GM12892 (cell line): ENCODE results near the gene ZNF697.

Source experiments
- DNase-seq: peaks from one replicate; pipeline ENCODE4 v3.0.0; 2011; ENCODE audit not compliant: insufficient read length
- FAIRE-seq: peaks from 2 replicates; lab custom pipeline; 2011; peaks lifted over from hg19 to GRCh38; lab: Jason Lieb, UNC
- POLR2A ChIP-seq: IDR thresholded peaks from 2 replicates; pipeline ENCODE4 v1.6.1; 2011; ENCODE audit warnings: low read depth, low read length, control low read depth
- POLR2AphosphoS5 ChIP-seq: IDR thresholded peaks from 2 replicates; pipeline ENCODE4 v1.6.1; 2011; ENCODE audit warnings: low read depth, low read length, control low read depth
- TAF1 ChIP-seq: IDR thresholded peaks from 2 replicates; pipeline ENCODE4 v1.6.1; 2011; ENCODE audit warnings: low read depth, mild to moderate bottlenecking, control low read depth, low read length, borderline replicate concordance

ZNF697 gene

DNA sequence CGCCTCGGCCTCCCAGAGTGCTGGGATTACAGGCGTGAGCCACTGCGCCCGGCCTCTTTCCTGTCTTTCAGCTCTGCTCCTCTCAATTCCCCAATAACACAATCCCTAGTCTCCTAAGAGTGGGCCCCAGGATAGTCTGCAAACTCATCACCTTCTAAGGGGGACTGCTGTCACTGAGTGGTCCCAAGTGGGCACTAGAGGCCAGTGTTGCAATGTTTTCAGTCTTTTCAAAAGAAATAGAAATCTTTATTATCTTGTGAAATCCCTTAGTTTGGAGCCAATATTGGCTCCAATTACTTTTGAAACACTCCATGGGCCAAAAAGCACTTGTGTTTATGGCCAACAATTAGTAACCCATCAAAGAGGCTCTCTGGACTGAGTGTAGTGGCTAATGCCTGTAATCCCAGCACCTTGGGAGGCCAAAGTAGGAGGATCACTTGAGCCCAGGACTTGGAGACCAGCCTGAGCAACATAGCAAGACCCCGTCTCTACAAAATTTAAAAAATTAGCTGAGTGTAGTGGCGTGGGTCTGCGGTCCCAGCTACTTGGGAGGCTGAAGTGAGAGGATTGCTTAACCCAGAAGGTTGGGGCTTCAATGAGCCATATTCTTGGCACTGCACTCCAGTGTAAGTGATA, 28.6 kb upstream of the ZNF697 start:
- TF ChIP-seq POLR2A = no peak
- no peak for TF ChIP-seq TAF1
- TF ChIP-seq POLR2AphosphoS5 = no peak
- DNase-seq (no peak), FAIRE-seq (no peak)

DNA sequence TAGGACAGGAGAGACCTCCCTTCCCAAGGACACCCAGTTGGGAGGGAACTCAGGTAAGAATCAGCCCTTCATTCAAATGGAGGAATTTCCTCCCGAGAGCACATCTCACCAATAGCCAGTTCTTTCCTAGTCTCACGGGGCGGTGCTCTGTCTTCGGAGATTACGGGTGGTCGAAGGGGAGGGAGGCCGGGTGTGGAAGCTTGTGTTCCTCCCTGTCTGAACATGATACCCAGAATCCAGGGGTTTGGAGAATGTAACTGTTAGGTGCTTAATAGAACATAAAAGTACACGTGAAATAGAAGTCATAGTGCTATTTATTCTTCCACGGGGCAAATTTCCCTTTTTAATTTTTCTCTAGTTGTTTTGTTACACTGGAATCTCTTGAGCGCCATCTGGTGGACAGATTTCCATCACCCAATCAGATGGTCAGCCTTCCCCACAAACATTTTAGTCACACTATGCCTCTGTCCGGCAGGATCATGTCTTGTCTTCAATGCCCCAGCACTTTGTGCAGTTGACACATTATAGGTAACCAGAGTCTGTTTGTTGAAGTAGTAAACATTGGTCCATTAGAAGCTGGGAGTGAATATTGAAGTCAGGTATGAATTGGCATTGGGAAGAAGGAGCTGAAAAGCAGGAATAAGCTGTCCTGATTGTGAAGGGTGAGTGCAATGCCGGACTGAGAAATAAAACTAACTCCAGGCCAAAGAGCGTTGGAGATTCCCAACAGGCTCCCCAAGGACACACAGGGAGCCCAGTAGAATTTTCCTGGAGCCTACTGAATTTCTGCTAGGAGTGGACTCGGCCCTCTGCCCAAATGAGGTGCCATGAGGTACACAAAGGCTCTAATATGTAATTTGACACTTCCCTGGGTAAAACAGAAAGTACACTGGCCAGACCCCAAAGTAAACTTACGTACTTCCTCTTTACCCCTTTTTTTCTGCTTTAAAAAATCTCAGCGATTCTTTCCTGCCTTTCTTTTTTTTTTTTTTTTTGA, 27.6 kb upstream of the ZNF697 start:
- FAIRE-seq (peak; percentile 93), DNase-seq (peak; percentile 36)
- TF ChIP-seq POLR2AphosphoS5 = no peak
- TF ChIP-seq TAF1 = no peak
- no peak for TF ChIP-seq POLR2A

GRCh38 chr1:119674835-119675289, 26.8 kb upstream of the ZNF697 start:
- peak; percentile 54 for FAIRE-seq
- no peak for DNase-seq
- TF ChIP-seq POLR2A (no peak), TAF1 (no peak), POLR2AphosphoS5 (no peak)

GRCh38 chr1:119674111-119674526, 26.1 kb upstream of the ZNF697 start:
- DNase-seq = no peak
- no peak for FAIRE-seq
- no peak for TF ChIP-seq POLR2AphosphoS5

DNA sequence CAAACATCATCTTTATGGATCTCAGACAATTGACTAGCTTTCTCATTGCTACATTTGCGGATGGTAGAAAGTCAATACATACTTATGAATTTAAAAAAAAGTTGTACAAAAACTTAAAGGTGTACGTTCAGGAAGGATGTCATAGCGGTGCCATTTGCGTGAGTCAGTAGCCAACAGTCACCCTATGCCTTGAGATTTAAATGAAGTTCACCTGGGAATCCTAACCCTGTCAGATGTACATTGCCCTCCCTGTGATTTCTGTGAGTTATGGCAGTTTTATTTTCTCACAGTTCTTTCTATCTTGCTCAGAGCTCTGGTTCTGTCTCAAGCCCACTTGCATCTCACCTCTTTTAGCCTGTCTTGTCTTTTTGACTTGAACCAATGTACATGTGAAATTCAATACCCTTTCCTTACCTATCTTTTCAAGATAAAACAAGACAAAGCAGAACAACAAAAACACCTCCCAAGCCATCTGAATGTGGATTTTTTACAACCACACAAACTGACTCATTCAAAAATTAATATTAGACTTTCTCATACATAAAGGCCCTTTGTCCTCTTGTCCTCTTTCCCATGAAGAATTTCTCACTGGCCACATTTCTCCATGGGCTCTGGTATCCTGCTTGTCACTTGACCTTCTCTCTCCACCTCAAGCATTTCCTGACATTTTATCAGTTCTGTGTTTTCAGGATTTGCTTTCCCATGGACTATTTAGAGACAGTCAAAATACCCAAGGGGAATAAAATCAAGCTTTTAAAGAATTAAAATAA, 25.3 kb upstream of the ZNF697 start:
- DNase-seq = no peak
- no peak for TF ChIP-seq TAF1
- TF ChIP-seq POLR2A = no peak
- TF ChIP-seq POLR2AphosphoS5 = no peak
- no peak for FAIRE-seq

GRCh38 chr1:119670898-119671297, 22.8 kb upstream of the ZNF697 start:
- TF ChIP-seq TAF1 (no peak), POLR2A (no peak), POLR2AphosphoS5 (no peak)
- FAIRE-seq (no peak), DNase-seq (no peak)

- TF ChIP-seq POLR2A (no peak), POLR2AphosphoS5 (no peak), TAF1 (no peak)
- FAIRE-seq (no peak), DNase-seq (no peak)
Measured at GRCh38 chr1:119667173-119667572, 19.1 kb upstream of the ZNF697 start.

GRCh38 chr1:119664067-119664466, 16.0 kb upstream of the ZNF697 start:
- TF ChIP-seq TAF1 (no peak), POLR2AphosphoS5 (no peak), POLR2A (no peak)
- DNase-seq (no peak), FAIRE-seq (no peak)

DNA sequence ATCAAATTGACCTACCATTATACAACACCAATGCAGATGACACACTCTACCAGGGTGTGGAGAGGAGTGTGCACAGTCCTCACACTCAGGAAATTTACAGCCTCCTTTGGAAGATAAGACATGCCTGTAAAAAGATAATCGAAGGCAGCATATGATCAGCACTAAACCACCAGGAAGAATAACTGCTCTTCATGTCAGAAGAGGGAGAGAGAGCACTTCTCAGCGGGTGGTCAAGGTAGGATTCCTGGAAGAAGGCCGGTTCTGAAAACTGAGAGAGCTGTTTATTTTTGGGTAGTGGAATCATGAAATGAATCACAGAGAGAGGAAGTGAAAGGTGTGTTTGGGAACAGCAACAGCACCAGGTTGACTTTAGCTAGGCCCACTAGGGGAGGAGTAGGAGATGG, 14.0 kb upstream of the ZNF697 start:
- no peak for TF ChIP-seq TAF1
- no peak for TF ChIP-seq POLR2AphosphoS5
- TF ChIP-seq POLR2A = no peak
- peak; percentile 98 for FAIRE-seq
- DNase-seq = peak; percentile 16

DNA sequence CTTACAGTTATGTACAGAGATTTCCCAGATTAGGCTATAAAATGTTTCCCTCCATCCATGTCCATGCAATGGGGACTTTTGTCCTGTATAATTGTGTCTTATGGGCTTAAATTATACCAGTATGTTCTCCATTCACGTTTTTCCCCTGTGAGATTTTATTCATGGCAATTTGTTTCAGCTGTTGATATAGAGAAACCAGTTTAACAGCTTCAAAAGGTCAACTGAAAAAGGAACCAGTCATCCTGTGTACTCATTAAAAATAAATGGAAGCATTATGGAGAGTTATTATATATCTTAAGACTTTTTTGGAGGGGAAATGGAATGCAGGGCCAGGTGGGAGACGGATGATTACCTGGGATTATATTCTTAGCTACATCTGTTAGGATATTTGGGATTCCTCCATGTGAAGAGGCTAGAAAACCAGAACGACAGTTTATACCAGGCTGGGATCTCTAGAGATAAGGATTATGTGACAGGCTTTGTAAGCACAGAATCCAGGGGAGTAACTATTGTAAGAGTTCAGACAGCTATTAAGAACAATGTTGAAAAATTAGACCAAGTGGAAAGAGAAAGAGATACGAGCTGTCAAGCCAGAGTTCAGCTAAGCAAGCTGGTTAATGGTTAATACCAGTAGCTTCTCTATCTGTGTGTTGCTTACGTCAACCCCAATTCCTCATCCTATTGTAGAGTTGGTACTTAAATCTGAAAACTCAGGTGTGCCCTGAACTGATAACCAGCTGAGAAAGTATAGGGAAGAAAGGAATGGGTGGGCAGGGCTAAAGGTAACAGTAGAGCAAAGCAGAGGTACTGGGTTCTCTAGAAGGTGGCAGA, 12.4 kb upstream of the ZNF697 start:
- DNase-seq (no peak), FAIRE-seq (peak; percentile 54)
- TF ChIP-seq TAF1 (no peak), POLR2A (no peak), POLR2AphosphoS5 (no peak)

DNA sequence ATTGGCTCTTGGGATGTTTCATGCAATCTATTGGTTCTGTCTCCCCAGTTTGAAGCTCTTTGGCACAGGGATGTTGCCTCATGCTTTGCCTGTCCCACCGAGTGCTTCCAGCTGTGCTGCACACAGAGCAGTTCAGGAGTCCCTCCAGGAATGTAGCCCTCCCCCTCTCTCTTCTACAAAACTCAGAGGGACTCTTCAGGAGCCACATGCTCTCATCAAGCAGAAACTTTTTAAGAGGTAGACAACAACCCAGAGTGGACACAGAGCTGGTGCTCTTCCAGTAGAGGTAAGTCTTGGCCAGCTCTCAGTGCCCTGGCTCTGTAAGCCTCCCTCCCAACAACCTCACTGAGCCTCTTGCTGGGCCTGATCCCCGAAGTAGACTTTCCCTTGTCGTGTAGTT, 11.6 kb upstream of the ZNF697 start:
- FAIRE-seq (no peak), DNase-seq (no peak)
- no peak for TF ChIP-seq POLR2A
- no peak for TF ChIP-seq POLR2AphosphoS5
